HuH-7.5 (cell line): ENCODE results near the gene SLC25A3.
"Not testable (repeated sequence)": the region's sequence is repeated elsewhere in the genome, so short reads cannot be mapped to it uniquely, and the experiment has no call there.

ENCODE experiments used
- DNase-seq: peaks from one replicate; pipeline ENCODE4 v3.0.0; 2011; ENCODE audit warnings: low spot score

Gene SLC25A3

DNA sequence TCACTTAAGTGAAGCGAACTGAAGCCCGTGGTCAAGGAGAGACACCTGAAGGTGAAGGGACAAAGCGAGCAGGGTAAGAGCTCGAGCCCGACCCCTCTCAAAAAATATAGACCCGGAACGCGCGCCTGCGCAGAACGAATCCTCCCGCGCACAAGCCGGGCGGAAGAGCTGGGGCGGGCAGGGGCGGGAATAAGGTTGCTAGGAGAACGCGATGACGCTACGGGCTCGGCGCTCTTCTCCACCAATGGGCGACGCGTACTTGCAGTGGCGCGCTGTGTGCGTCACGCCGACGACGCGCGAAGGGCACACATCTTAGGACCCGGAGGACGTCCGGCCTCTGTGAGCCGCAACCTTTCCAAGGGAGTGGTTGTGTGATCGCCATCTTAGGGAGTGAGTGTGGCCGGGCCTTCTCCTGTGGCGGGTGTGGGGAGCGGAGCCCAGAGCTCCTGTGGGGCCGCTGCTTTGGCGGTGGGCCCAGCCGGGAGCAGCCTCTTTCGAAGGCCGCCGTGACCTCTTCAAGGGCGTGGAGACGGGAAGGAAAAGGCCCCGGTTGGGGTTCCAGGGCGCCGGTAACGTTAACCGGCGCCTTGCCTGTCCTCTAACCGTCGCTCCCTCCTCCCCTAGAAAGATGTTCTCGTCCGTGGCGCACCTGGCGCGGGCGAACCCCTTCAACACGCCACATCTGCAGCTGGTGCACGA lies at the start of gene SLC25A3:
TSS of gene SLC25A3 (plus strand) at position 336 of the 699 bp plus-strand sequence. CDS start at position 629, 293 bp downstream.
- DNase-seq = peak; percentile 80

DNA sequence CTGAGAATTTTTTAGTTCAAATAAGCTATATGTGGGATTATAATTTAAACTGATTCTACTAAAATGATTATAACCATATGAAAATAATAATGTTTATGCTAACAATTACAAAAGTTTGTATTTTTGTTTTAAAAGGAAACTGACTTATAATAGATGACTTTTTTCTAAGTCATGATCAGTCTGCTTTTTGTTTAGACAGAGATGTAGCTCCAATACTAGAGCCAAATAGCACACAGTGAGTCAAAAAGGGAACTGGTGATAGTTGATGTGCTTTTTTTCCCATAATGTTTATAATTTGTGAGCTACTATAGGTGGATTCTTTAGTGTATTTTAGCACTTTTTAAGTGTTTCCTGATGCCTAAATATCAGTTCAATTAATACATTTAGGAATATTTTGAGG lies 49.8 kb upstream of the SLC25A3 start:
- DNase-seq = no peak

DNA sequence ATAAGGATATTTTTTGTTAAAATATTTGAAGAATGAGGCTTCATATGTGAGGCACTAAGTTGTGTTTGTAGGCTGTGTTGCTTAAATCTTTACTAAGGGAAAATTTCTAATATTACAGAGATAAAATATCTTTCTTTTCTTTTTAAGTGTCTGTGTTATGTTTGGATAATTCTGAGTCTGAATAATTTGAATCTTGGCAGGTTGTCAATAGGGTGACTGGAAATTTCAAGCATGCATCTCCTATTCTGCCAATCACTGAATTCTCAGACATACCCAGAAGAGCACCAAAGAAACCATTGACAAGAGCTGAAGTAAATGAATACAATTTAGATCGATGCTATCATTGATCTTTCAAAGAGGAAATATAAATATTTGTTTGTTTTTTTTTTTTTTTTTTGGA lies 48.7 kb upstream of the SLC25A3 start:
- DNase-seq = no peak

DNA sequence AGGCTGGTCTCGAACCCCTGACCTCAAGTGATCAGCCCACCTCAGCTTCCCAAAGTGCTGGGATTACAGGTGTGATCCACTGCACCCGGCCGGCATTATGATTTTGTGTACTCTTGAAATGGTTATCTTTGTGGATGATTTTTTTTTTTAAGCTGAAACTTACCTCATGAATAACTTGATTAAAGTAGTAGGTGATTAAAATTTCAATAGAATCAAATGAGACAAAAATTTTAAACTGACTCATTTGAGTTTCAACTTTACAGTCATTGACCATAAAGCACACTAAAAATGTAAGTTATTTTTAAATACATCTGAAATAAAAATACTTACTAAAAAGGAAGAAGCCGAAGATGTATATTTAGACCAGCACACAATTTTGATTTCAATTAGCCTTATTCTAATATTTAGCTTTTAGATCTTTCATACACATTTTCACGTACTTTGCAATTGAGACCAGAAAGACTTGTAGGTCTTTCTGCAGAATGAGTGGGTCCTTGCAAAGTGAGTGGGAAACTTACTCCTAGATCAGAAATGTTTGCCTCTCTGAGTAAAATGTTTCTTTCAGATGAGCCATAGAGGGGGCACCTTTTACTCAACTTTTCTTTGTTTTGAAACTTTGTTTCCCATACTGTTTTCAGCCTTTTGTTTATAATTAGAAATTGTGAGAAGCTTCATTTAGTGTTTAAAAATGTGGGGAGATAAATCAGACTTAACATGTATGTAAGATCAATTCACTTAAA lies 43.9 kb upstream of the SLC25A3 start:
- no peak for DNase-seq

DNA sequence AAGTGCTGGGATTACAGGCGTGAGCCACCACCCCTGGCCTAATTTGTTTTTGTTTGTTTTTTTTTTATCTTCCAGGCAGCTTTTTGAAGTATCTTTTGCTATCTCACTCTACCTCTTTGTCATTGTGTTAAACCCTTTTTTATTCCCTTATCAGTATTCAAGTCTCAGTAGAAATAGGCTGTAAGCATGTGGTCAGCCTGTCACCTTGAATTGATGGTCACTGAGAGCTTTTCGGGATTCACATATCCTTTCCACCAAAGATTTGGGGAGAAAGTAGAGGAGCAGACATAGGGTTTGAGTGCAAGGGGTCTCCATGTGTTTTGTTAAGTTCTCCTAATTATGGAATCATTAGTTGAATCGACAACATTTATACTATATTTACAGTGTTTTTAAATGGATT lies 41.7 kb upstream of the SLC25A3 start:
- no peak for DNase-seq

DNA sequence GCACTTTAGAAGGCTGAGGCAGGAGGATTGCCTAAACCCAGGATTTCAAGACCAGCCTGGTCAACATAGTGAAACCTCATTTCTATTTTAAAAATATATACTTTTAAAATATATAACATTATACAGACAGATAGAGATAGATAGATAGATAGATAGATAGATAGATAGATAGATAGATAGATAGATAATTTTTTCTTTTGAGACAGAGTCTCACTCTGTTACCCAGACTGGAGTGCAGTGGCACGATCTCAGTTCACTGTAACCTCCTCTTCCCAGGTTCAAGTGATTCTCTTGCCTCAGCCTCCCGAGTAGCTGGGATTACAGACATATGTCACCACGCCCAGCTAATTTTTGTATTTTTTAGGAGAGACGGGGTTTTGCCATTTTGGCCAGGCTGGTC lies 35.4 kb upstream of the SLC25A3 start:
- not testable (repeated sequence) for DNase-seq

DNA sequence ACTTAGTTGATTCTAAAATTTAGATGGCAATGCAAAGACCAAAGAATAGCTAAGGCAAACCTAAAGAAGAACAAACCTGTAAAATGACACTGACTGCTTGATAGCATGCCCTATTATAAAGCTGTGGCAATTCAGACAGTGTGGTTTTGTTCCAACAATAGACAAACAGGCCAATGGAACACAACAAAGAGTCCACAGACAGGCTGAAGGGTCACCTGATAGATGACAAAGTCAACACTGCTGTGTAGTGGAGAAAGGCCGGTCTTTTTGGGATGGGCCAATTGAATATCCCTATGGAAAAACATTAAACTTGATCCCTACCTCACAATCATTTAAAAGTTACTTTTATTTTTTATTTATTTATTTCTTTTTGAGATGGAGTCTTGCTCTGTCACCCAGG lies 33.8 kb upstream of the SLC25A3 start:
- DNase-seq = no peak

DNA sequence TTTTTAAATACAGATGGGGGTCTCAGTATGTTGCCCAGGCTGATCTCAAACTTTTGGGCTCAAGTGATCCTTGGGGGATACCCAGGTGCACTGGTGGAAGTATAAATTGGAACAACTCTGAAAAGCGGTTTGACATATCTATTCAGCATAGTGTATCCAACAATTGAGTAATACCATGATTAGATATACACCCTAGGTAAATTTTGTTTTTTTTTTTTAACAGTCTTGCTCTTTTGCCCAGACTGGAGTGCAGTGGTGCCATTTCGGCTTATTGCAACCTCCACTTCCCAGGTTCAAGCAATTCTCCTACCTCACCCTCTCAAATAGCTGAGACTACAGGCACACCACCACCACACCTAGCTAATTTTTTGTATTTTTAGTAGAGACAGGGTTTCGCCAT lies 31.6 kb upstream of the SLC25A3 start:
- DNase-seq = no peak

DNA sequence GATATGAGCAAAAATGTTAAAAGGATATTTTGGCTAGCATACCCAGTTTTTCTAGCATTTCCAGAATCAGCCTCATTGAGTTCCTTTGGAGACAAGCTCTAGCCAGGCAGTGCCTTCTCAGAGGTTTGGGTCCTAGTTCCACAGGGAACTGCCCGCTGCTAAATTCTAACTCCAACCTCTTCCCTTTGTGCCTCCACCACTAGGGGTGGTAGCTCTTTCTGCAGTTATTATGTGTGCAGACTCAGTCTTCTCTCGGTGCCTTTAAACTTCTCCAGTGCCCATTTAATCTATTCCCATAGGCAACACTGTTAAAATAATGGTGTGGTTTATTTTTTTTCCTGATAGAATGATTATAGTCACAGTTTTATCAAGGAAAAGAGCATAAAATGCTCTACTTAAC lies 21.5 kb upstream of the SLC25A3 start:
- no peak for DNase-seq

DNA sequence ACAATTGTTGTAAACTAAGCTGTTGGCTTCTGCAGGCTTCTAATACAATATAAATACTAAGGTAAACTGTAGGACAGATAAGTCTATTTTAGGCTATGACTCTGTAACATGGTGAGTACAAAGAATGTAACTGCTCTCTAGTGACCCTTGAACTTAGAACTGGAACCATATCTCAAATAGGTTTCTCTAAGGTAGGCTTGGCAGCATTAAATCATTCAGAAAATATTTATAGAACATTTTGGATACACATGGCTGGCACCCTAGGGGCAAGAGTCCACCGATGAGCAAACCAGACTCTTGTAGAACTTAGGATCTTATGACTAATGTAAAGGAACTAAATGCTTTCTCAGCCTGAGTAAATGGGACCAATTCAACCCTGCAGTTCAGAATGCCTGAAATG lies 19.4 kb upstream of the SLC25A3 start:
- no peak for DNase-seq

DNA sequence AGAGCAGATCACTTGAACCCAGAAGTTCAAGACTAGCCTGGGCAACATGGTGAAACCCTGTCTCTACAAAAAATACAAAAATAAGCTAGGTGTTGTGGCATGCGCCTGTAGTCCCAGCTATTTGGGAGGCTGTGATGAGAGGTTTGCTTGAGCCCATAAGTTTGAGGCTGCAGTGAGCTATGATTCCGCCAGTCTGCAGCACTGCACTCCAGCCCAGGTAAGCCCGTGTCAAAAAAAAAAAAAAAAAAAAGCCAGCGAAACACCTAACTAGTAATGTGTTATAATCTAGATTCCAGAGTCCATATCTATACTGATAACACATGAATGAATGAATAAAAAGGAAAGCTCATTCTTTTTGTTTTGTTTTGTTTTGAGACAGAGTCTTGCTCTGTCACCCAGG lies 18.5 kb upstream of the SLC25A3 start:
- no peak for DNase-seq

DNA sequence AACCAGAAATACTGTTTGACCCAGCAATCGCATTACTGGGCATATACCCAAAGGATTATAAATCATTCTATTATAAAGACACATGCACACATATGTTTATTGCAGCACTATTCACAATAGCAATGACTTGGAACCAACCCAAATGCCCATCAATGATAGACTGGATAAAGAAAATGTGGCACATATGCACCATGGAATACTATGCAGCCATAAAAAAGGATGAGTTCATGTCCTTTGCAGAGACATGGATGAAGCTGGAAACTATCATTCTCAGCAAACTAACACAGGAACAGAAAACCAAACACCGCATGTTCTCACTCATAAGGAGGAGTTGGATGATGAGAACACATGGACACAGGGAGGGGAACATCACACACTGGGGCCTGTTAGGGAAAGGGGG lies 16.7 kb upstream of the SLC25A3 start:
- not testable (repeated sequence) for DNase-seq

DNA sequence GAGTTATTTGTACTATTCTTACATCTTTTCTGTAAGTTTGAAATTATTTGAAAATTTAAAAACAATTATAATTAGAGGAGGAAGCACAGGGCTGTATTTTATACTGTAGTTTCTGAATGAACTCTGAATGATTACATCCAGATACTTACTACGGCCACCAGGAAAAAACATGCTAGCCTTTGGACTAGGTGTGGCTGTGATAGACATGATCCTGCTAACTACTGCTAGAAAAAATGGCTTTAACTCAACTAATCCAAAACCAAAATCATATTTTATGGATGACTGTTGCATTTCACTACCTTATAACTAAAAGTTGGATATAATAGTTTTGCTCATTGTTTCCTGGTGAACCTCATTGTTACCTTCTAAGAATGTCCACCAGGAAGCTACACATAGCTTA lies 15.1 kb upstream of the SLC25A3 start:
- DNase-seq = no peak

DNA sequence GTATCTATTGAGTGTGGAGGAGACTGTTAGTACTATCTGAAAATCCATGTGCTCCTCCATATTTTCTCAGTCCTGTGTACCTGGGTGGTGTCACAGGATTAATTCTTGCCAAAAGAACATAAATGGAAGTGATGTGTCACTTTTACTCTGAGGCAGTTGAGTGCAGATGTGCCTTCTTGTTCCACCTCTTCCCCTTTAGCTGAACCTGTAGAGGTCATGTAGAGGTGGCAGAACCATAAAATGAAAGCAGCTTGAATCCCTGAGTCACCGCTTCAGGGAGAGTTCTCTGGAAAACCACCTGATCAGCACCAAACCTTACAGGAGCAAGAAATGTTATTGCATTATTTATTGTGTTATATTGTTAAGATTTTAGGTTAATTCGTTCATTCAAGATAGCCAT lies 14.7 kb upstream of the SLC25A3 start:
- DNase-seq = no peak

DNA sequence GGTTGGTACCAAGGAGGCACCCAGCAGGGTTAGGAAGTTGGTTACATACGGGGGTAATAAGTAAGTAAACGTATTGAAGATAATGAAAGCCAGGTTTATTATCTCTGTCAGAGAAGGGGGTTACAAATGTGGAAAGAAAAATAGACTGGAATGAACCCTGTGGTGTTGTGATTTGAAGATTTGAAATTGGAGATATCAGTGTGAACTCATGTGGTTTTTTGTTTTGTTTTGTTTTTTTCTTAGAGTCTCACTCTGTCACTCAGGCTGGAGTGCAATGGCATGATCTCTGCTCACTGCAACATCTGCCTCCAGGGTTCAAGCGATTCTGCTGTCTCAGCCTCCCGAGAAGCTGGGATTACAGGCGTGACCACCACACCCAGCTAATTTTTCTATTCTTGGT lies 14.1 kb upstream of the SLC25A3 start:
- no peak for DNase-seq

DNA sequence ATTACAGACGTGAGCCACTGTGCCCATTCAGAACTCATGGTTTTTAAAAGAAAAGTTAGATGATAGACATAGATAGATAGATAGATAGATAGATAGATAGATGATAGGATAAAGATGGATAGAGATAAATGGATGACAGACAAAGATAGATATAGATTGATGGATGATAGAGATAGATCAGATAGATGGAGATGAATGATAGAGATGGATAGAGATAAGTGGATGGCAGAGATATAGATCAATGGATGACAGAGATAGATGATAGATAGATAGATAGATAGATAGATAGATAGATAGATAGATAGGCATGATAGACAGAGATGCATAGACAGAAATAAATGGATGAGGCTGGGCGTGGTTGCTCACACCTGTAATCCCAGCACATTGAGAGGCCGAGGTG lies 13.7 kb upstream of the SLC25A3 start:
- DNase-seq = no peak

DNA sequence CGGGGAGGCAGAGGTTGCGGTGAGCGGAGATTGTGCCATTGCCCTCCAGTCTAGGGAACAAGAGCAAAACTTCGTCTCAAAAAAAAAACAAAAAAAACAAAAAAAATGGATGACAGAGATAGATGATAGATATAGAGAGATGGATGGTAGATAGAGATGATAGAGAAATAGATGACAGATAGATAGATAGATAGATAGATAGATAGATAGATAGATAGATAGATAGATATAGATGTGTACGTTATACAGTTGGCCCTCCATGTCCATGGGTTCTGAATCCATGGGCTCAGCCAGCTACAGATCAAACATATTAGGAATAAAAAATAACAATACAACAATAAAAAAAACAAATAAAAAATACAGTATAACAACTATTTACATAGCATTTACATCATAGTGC lies 12.8 kb upstream of the SLC25A3 start:
- no peak for DNase-seq

DNA sequence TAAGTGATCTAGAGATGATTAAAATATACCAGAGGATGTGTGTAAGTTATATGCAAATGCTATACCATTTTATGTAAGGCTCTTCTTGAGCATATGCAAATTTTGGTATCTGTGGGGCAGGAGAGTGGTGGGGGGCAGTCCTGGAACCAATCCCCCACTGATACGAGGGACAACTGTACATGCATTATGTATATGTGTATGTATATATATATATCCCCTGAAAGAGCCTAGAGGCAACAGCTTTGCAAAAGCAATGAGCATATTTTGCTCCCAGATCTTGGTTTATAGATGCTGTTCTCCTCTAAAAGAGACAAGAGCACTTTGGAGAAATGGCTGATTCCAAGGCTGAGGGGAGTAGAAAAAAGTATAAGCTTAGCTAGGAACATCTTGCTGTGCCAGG lies 12.4 kb upstream of the SLC25A3 start:
- DNase-seq = no peak

DNA sequence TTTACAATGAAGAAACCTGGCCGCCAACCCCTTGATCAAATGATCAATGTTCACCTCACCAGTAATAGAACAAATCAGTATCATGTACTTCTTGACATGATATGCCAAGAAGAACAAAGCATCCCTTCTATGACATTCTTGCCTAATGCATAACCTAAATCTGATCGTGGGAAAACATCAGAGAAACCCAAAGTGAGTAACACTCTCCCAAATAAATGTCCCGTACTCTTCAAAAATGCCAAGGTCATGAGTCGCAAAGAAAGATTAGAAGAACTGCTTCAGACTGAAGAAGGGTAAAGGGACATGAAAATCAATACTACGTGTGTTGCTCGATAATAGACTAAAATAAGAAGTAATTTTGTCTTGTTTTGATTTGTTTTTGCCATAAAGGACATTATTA lies 11.4 kb upstream of the SLC25A3 start:
- no peak for DNase-seq

DNA sequence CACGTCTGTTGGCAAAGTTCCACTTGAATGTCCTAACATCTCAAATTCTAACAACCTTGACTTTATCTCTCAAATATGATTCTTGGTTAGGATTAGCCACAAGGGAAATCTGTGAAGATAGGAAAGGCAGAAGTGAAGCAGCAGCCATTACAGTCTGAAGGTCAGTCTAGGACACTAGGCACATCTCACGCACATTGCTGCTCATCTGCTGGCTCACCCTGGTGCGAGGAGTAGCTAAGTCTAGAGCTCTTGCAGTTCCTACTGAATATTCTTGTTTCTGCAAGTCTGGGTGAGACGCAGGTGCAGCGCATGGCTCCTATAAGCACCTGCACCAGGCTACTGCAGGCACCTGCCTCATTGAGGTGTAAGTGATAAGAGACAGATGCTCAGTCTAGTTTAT lies 6.4 kb upstream of the SLC25A3 start:
- DNase-seq = no peak

DNA sequence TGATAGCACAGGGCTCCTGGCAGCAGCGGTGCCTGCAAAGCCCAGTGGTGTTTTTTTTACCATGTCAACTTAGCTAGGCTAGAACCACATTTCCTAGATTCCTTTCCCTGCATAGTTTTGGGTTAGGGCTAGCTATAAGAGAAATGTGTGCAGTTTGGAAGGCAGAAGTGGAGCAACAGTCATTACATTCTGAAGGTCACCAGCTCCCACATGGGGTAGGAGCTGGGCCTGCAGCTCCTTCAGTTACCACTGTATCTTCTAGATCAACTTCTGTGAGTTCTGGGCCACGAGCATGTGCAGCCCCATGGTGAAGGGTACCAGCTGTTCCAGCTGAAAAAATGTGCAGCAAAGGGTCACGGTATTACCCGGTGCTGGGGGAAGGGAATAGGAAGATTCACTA lies 2.3 kb upstream of the SLC25A3 start:
- DNase-seq = no peak

DNA sequence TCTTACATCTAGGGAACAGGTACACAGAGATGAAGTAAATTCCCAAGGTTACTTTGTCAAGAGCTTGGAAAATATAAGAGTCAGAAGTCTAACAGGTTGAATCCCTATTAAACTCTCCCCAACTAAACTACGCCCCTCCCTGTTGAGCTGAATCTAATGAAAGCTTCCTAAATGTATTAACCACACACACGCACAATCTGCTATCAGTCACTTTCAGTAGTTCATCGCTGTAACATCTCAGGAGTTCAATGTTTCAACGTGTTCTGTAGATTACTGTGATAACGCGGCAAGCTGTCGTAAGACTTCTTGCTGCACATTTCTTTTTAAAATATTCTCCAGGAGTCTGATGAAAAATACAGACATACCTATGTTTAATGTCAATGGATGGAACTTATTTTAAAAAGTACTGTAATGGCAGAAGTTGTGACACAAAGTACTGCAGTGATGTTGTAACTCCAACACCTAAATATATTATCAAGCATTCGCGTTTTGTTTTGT lies 612 bp upstream of the SLC25A3 start:
- DNase-seq = peak; percentile 28

DNA sequence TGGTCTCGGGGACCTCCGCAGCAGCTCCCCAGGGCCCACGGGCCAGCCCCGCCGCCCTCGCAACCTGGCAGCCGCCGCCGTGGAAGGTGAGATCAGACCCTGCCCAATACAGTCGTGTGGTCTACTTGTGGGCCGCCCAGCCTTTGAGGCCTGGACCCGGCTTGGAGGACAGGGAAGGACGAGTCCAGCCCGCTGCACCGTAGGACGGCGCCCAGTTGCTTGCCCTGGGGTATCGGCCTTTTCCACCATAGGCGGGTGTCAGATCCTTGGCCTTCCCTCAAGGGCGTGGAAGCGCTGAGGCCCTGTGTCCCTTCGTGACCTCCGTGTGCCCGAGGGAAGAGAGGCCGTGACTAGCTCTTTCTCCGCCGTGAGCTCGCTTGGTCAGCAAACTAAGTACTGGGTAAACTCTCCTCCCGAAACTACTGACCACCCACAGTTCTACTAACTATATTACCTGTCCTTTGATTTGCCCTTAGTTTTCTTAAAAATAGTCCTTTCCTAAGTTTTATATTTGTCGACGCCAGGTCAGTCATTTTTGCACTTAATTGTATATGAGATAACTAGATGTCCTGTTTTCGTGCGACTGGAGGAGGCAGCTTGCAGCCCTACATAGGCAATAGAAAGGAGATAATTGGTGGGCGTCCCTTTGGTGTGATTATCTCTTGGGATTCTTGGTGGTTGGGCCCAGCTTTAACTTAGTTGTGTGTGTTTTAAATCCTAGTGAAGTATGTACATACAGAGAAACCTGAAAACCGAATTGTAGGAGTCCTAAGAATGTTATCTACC lies 757 bp downstream of the SLC25A3 start:
- no peak for DNase-seq
